ENCODE results near the gene DPEP1.

The DPEP1 gene

DNA sequence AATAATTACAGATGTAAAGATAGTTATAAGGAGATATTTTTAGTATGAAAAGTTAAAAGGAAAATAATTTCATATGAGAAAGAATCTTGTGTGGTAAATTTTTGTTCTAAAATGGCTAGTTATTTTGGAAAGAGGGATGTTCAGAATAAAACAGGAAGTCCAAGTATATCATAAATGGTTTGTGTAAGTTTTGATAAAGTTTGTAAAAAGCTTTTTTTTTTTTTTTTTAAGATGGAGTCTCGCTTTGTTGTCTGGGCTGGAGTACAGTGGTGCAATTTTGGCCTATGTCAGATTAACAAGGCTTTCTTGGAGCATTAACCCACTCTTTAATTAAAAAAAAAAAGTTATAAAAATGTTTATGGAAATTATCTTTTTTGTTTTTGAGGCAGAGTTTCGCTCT, 64.8 kb downstream of the DPEP1 start:
- no peak for DNase-seq

GRCh38 chr16:89685916-89686315, 72.5 kb downstream of the DPEP1 start:
- no peak for DNase-seq

GRCh38 chr16:89686520-89687091, 73.2 kb downstream of the DPEP1 start, which contains the start of gene CDK10:
Gene CDK10 (plus strand): TSS chr16:89686689. CDS start chr16:89686711, 22 bp downstream.
- peak in 54 of 56 donors; percentile 31 to 94 (median 84) for DNase-seq

GRCh38 chr16:89687092-89687940, 73.9 kb downstream of the DPEP1 start:
- peak in 5 of 56 donors; percentile 47 to 73 (median 57) for DNase-seq

Data from nucleus accumbens (tissue), 56 donors.